Raji (cell line): ENCODE results near the gene PDHX.

Experiments
- POLR2A ChIP-seq: IDR thresholded peaks from 2 replicates; pipeline ENCODE4 v1.6.1; 2011; ENCODE audit warnings: low read depth, low read length, control low read depth; ENCODE audit not compliant: insufficient read depth

PDHX gene

DNA sequence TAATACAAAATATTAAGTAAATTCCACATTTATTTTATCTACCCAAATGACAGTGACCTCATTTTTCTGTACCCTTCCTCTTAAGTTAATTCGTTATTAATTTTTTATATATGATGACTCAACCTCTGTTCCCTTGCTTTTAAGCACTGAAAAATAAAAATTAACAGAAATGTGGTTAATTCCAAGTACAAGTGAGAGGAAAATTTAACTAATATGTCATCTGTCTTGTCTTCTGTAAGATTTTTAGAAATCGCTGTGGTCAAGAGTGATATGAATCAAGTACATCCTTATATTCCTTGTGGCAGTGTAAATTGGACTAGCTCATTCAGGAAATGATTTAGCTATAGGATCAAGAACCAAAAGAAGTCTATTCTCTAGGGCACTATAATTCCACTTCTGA lies 74.5 kb downstream of the PDHX start:
- TF ChIP-seq POLR2A = no peak

- no peak for TF ChIP-seq POLR2A
These were observed 78.4 kb downstream of the PDHX start for GRCh38 chr11:34994854-34995253.

- no peak for TF ChIP-seq POLR2A
These were observed 80.5 kb downstream of the PDHX start for GRCh38 chr11:34996958-34997357.

DNA sequence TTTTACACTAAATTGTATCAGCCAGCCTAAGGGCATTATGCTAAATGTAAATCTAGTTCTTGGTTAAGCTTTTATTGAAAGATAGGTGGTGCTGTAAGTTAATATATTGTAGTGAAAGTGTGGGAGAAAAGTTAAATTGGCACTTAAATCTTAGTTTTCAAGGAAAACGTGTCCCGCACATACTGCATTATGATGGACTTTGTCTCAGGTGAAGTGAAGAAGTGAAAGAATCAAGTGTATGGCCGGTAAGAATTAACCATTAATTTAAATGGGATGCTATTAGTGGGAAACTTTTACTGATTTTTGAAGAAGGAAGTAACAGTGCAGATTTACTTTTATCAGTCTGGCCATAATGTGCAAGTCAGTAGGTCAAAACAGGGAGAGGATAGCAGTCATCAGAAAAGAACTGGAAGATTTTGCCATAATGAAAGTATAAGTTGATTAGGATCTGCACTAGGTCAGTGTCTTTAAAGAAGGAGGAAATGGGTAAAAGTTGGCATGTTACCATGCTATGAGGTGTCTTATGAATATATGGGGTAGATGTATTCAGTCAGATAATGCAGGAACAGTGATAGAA lies 81.6 kb downstream of the PDHX start:
- TF ChIP-seq POLR2A = no peak

GRCh38 chr11:34999453-34999852 lies 83.0 kb downstream of the PDHX start:
- no peak for TF ChIP-seq POLR2A

- TF ChIP-seq POLR2A = no peak
These were observed 86.8 kb downstream of the PDHX start for GRCh38 chr11:35003186-35003585.

DNA sequence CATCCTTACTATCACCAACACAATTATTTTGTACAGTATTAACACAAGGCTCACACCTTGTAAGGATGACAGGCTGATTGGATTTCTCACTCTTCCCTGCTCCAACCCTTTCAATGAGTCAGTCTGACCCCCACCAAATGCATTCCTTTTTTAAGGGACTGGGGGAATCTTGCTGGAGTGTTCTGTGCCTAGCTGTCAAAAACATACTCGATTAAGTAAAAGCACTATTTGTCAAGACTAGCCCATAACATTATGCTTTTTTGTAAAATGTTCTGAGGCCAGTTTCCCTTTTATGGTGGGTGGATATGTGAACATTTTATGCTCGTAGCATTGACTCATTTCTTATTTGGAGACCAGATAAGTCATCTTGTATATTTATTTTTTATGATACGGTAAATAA lies 87.2 kb downstream of the PDHX start:
- no peak for TF ChIP-seq POLR2A

- TF ChIP-seq POLR2A = no peak
These were observed 88.8 kb downstream of the PDHX start for GRCh38 chr11:35005141-35005780.

DNA sequence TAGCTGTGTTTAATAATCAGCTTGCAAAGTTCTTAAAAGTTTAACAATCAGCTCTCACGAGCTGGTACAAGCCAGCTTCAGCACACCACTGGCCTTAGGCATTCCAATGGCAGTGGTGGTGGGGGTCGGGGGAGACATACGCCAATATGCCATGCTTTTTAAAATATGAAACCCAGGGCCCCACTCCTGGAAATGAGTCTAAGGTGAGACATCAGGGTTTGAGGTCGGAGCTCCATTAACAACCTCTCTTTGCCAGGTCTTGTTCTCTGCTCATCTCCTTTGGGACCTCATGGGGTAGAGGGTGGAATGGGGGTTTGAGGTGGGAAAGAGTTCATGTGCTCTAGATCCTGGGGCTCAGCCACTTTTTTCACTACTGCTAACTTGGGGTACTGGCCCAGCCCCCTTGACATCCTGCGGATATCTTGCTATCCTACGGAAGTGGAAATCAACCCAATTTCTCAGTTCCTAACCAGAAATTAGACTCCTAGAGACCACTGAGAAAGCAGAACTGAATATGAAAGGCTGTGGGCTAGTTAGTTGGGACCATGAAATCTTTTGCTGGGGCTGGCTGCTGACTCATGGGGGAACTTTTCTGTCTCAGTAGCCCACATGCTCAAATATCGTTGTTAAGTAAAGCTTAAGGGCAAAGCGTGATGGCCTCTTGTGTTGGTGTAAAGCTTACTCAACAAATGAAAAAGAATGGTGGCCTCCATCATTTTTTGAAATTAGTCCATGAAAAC lies 90.1 kb downstream of the PDHX start:
- TF ChIP-seq POLR2A = no peak

DNA sequence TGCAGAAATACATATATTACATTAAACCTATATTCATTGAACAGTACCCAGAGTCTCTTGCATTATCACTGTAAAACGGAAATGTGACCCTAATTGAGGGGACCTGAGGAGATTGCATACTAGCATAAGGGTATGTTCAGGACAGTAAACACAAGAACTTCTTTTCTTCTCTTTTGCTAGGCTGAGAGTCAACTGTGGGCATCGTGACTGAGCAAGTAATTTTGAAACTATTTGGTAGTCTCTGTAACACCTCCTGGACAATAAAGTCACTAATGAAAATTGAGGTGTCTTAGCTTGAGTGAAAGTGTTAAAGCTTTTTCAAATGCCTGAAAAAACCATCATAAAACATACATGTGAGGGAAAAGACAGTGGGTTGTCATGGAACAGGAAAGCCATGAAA lies 90.9 kb downstream of the PDHX start:
- no peak for TF ChIP-seq POLR2A

GRCh38 chr11:35009191-35009943 lies 92.9 kb downstream of the PDHX start:
- no peak for TF ChIP-seq POLR2A

DNA sequence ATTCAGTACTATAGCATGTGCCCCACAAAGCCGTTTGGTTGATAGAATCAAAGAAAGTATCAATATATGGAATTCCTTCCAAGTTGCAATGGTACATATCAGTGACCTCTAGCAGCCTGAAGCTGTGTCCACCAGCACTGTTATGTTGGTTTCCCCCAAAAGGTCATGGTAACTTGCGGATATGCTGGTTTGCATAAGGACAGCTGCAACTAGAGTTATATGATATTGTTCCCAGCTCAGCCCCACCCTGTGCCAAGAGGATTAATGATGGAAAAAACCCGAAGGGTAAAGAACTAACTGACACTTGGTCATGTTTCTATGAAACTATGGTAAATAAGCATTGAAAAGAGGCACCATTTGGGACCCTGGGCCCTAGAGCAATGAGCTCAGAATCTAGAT lies 93.5 kb downstream of the PDHX start:
- TF ChIP-seq POLR2A = no peak

DNA sequence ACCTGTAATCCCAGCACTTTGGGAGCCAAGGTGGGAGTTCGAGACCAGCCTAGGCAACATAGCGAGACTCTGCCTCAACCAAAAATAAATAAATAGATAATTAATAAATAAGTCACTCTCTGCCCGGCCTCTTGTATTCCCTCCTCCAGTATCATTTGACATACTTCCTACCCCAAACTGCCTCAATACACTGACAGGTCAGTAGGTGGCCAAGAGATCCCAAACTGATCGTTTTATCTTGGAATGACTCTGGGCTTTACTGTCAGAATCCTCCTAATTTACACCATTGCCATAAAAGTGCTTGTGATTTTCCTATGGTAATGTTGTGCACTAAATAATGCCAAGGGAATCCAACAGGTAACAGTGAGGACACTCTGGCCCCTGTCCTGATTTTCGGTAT lies 94.2 kb downstream of the PDHX start:
- TF ChIP-seq POLR2A = no peak

- no peak for TF ChIP-seq POLR2A
These were observed 95.0 kb downstream of the PDHX start for GRCh38 chr11:35011389-35011788.

GRCh38 chr11:35011944-35012343 lies 95.5 kb downstream of the PDHX start:
- no peak for TF ChIP-seq POLR2A

GRCh38 chr11:35012467-35013191 lies 96.2 kb downstream of the PDHX start:
- no peak for TF ChIP-seq POLR2A
